Stimulated activated naive CD4-positive, alpha-beta T cell (primary cell): ENCODE results near the gene MAMLD1.
A peak's percentile ranks its signal among the peaks of the same experiment; 100 is the strongest.

ENCODE experiments used
- DNase-seq, 6 experiments: peaks; one replicate each; lab custom pipeline; 2025; lab: John Stamatoyannopoulos, UW

MAMLD1 gene

GRCh38 chrX:150460781-150461180 lies 97.7 kb downstream of the MAMLD1 start:
- DNase-seq: no peak

- DNase-seq: no peak
Measured at GRCh38 chrX:150463566-150463965, 100.4 kb downstream of the MAMLD1 start.

- DNase-seq: no peak
Measured at GRCh38 chrX:150464001-150464400, 100.9 kb downstream of the MAMLD1 start.

- no peak for DNase-seq
Measured at GRCh38 chrX:150465326-150465725, 102.2 kb downstream of the MAMLD1 start.

GRCh38 chrX:150465881-150466775 lies 103.0 kb downstream of the MAMLD1 start:
- no peak for DNase-seq

- no peak for DNase-seq
Measured at GRCh38 chrX:150472306-150472705, 109.2 kb downstream of the MAMLD1 start.

GRCh38 chrX:150473371-150473770 lies 110.3 kb downstream of the MAMLD1 start:
- DNase-seq: no peak

- DNase-seq: no peak
Measured at GRCh38 chrX:150475461-150475860, 112.3 kb downstream of the MAMLD1 start.

- no peak for DNase-seq
Measured at GRCh38 chrX:150476164-150476699, 113.1 kb downstream of the MAMLD1 start.

- DNase-seq: no peak
Measured at GRCh38 chrX:150477371-150477770, 114.3 kb downstream of the MAMLD1 start.

- DNase-seq: peak in 2 of 6 experiments; percentile 3 to 4
Measured at GRCh38 chrX:150478496-150479492, 115.7 kb downstream of the MAMLD1 start.

- no peak for DNase-seq
Measured at GRCh38 chrX:150482537-150483206, 119.6 kb downstream of the MAMLD1 start.

GRCh38 chrX:150483356-150483985 lies 120.4 kb downstream of the MAMLD1 start:
- no peak for DNase-seq

- peak in 3 of 6 experiments; percentile 10 to 37 (median 32) for DNase-seq
Measured at GRCh38 chrX:150486011-150486410, 122.9 kb downstream of the MAMLD1 start.

GRCh38 chrX:150487369-150488094 lies 124.4 kb downstream of the MAMLD1 start:
- no peak for DNase-seq

GRCh38 chrX:150489359-150490015 lies 126.4 kb downstream of the MAMLD1 start:
- no peak for DNase-seq

- DNase-seq: no peak
Measured at GRCh38 chrX:150495496-150495895, 132.4 kb downstream of the MAMLD1 start.

GRCh38 chrX:150499240-150499639 lies 136.1 kb downstream of the MAMLD1 start:
- no peak for DNase-seq

GRCh38 chrX:150502091-150502490 lies 139.0 kb downstream of the MAMLD1 start:
- DNase-seq: no peak
